OCI-LY3 (cell line): ENCODE data around the gene MLH1.

ENCODE experiments used
- CTCF ChIP-seq: fragments of 200-600, 300-600 bp; sonication (generic); IDR thresholded peaks from 2 replicates; pipeline ENCODE4 v1.5.1; 2014; ENCODE audit warnings: antibody characterized with exemption, low read length, low read depth
- EZH2phosphoT487 ChIP-seq: fragments of 200-600 bp; shearing (Covaris generic); IDR thresholded peaks from 2 replicates; pipeline ENCODE4 v1.6.1; 2018; ENCODE audit warnings: antibody characterized with exemption, mixed run types, low read depth

- no peak for TF ChIP-seq CTCF
- no peak for TF ChIP-seq EZH2phosphoT487
These were observed 105.6 kb downstream of the MLH1 start for GRCh38 chr3:37098884-37099283.
